Esophagus muscularis mucosa (tissue), 4 donors: ENCODE data around the gene SHISA6. TPM values are rescaled to one million over a fixed set of nuclear protein-coding genes. Genes with fewer than 3 reads are reported as not detected.

Experiments used
- DNase-seq: peaks from one replicate; pipeline ENCODE4 v3.0.0-alpha.2; 2017; ENCODE audit errors: extremely low spot score
- H3K27ac ChIP-seq, 4 donors: fragments of 200-600 bp; sonication (generic); replicated peaks in 1 of 4; 1 replicate in 3 of 4; 2 replicates in 1 of 4; pipeline ENCODE4 v1.5.1; 2016 to 2019; ENCODE audit warnings: mild to moderate bottlenecking in 1 of 4
- H3K27me3 ChIP-seq, 4 donors: fragments of 200-600 bp; sonication (generic); one replicate each; pipeline versions ENCODE4 v1.5.1 to v1.6.0; 2016 to 2019
- H3K36me3 ChIP-seq, 4 donors: fragments of 200-600 bp; sonication (generic); one replicate each; pipeline ENCODE4 v1.5.1; 2016 to 2019
- H3K4me1 ChIP-seq, 4 donors: fragments of 200-600 bp; sonication (generic); one replicate each; pipeline ENCODE4 v1.5.1; 2016 to 2019
- H3K4me3 ChIP-seq, 4 donors: fragments of 200-600 bp; sonication (generic); 1 replicate in 2 of 4; 2 replicates in 2 of 4; pipeline ENCODE4 v1.5.1; 2016 to 2019; ENCODE audit warnings: mild to moderate bottlenecking in 4 of 4, moderate library complexity in 1 of 4
- H3K9me3 ChIP-seq, 4 donors: fragments of 200-600 bp; sonication (generic); 1 replicate in 3 of 4; 2 replicates in 1 of 4; pipeline ENCODE4 v1.5.1; 2016 to 2019
- EP300 ChIP-seq: sonication (generic); formaldehyde crosslinking; IDR thresholded peaks from one replicate; pipeline ENCODE4 v1.6.1; 2017; ENCODE audit warnings: antibody characterized with exemption
- POLR2A ChIP-seq: fragments of 450-650 bp; IDR thresholded peaks from one replicate; pipeline ENCODE4 v1.6.1; 2017; ENCODE audit warnings: antibody characterized with exemption, moderate library complexity, mild to moderate bottlenecking, low read depth
- POLR2AphosphoS5 ChIP-seq, 2 donors: sonication (generic); formaldehyde crosslinking; IDR thresholded peaks; one replicate each; pipeline ENCODE4 v1.6.1; 2017; ENCODE audit warnings: antibody characterized with exemption in 2 of 2
- WGBS: methylation state at CpG from one replicate; pipeline ENCODE4 v1.1.5; 2018; 5-methylcytosine and 5-hydroxymethylcytosine counted together
- intact Hi-C: fragments of 100-400 bp; cut with DNase I; formaldehyde crosslinking; loops from one replicate; pipeline ENCODE4 v1.15.1; 2023
- total RNA-seq, 4 donors: library from RNA; depleted of rRNA; stranded (reverse); fragments of >200 nt; gene quantifications; one replicate each; pipeline versions ENCODE4 v1.1.0 to v1.2.1, GENCODE V29; 2016
- TF ChIP-seq, protein P1 (sequence below), 3 experiments: fragments of 200-600 bp in 2 of 3; fragments of 450-650 bp in 1 of 3; sonication (generic) in 2 of 3; IDR thresholded peaks; one replicate each; pipeline ENCODE4 v1.5.1; 2017 to 2019; ENCODE audit warnings: antibody characterized with exemption in 3 of 3, mild to moderate bottlenecking in 2 of 3, moderate library complexity in 1 of 3

SHISA6 gene
- total RNA-seq, 4 donors from 2014 or later = 0.83 to 1.7 (median 1.4) TPM

DNA sequence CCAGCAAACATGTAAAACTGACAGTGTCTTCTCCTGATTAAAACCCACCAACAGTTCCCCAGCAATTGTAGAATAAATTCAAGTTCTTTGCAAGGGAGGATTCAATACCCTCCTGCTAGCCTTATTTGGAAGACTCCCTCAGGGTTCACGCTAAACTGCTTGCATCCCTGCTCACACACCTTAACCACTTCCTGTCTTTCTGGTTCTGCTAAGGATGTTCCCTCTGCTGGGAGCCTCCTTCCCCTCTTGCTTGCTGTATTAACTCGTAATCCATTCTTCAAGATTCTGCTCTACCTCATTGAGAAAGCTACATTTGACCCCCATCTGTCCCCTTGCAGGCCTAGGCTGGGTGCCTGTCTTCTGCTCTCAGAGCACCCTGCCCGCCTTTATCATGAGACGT, 2.3 kb upstream of the SHISA6 start:
- Histone ChIP-seq H3K9me3 (peaks cover 0 to 1% (median 0%) of the 10 kb centered on the region in 4 donors), H3K4me3 (no peak overlapping the region), H3K27me3 (peaks cover 0 to 55% (median 8%) of the 10 kb centered on the region in 4 donors), H3K4me1 (peaks cover 0 to 21% (median 15%) of the 10 kb centered on the region in 4 donors), H3K27ac (no peak overlapping the region), H3K36me3 (no peaks in the 10 kb centered on the region)
- TF ChIP-seq EP300 (no peak), POLR2A (no peak), POLR2AphosphoS5 (IDR thresholded peaks at IDR 0.05) (no peak)
- TF ChIP-seq, protein P1, sequence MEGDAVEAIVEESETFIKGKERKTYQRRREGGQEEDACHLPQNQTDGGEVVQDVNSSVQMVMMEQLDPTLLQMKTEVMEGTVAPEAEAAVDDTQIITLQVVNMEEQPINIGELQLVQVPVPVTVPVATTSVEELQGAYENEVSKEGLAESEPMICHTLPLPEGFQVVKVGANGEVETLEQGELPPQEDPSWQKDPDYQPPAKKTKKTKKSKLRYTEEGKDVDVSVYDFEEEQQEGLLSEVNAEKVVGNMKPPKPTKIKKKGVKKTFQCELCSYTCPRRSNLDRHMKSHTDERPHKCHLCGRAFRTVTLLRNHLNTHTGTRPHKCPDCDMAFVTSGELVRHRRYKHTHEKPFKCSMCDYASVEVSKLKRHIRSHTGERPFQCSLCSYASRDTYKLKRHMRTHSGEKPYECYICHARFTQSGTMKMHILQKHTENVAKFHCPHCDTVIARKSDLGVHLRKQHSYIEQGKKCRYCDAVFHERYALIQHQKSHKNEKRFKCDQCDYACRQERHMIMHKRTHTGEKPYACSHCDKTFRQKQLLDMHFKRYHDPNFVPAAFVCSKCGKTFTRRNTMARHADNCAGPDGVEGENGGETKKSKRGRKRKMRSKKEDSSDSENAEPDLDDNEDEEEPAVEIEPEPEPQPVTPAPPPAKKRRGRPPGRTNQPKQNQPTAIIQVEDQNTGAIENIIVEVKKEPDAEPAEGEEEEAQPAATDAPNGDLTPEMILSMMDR (IDR thresholded peaks at IDR 0.05) = no peak
- WGBS = 37% methylated on average over 4 of the region's 4 CpGs
- no peak for DNase-seq
- intact Hi-C loops = no loop called here

DNA sequence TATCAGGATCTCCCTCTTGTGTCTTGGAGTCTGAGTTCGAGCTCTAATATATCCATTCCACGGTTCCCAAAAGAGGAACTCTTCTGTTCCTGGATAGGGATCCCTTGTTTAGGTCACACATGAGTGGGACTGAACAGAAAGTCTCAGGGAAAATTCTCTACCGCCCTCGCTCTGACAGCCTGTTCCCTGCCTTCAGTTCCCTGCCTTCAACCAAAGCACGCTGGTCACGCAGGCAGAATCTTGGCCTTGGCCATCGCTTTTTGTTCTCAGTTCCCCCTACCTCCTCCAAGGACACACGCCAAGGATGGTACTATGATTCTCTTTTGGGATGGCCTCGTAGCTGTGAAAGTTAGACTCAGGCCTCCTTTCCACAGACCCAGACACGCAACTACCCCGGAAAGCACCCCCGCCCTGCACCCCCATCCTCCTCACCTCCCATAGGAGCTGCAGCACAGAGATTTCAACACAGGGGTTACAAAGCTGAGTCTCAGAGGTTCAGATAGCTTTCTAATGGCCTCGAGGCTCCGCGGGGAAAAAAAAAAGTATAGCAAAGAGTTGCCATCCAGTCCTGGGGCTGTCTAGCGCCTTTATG, 1.5 kb upstream of the SHISA6 start:
- no peak for TF ChIP-seq POLR2A
- TF ChIP-seq, protein P1 (IDR thresholded peaks at IDR 0.05) = no peak
- TF ChIP-seq POLR2AphosphoS5 (IDR thresholded peaks at IDR 0.05) = no peak
- no peak for TF ChIP-seq EP300
- Histone ChIP-seq H3K36me3 (no peaks in the 10 kb centered on the region), H3K27me3 (peaks cover 0 to 63% (median 8%) of the 10 kb centered on the region in 4 donors), H3K4me1 (peaks cover 0 to 21% (median 15%) of the 10 kb centered on the region in 4 donors), H3K9me3 (no peaks in the 10 kb centered on the region), H3K27ac (no peak overlapping the region), H3K4me3 (peak overlapping the region in 3 of 4 donors; percentile 48 to 59 (median 52))
- intact Hi-C loops = no loop called here
- WGBS = 26% methylated on average over 16 of the region's 16 CpGs
- DNase-seq = no peak

DNA sequence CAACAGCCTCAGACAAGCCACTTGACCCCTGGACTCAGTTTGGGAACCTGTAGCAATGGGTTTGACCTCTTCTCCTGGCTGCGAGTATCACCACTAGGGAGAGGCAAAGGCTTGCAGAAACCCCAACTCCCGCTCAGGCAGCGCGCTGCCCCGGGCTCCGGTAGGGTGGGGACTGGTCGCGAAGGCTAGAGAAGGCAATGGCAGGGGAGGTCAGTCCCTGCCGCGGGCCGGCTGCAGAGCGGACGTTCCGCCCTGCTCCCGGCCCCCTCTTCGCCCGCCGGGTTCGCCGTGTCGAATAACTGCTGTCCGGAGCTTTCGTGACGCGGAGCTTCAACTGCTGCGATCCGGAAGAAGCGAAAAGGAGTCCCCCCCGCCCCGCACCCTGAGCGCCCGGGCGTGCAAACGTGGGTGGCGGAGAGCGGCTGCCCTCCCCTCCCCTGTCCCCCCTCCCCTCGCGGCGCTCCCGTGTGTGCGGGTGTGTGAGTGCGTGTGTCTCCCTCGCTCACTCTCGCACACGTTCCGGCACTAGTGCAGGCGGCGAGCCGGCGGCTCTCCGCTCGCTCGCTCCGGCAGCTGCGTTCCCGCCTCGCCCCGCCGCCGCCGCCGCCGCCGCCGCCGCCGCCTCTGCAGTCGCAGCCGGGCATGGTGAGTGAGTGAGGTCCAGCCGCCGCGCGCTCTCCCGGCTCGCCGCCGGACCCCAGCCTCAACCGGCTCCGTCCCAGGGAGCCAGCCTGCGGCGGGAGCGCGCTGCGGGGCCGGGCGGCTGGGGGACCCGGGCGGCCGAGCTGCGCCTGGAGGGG, 772 bp upstream of the SHISA6 start:
- Histone ChIP-seq H3K4me1 (peaks cover 0 to 21% (median 15%) of the 10 kb centered on the region in 4 donors), H3K27me3 (peaks cover 0 to 70% (median 8%) of the 10 kb centered on the region in 4 donors), H3K9me3 (no peaks in the 10 kb centered on the region), H3K36me3 (no peaks in the 10 kb centered on the region), H3K27ac (peak overlapping the region in 3 of 4 donors; percentile 9 to 37 (median 26)), H3K4me3 (peak overlapping the region; percentile 43 to 59 (median 50))
- WGBS = 0% methylated on average over 13 of the region's 90 CpGs
- DNase-seq = no peak
- TF ChIP-seq POLR2A (no peak), EP300 (no peak), POLR2AphosphoS5 (IDR thresholded peaks at IDR 0.05) (no peak)
- TF ChIP-seq, protein P1 (IDR thresholded peaks at IDR 0.05) = no peak
- intact Hi-C loops = no loop called here

DNA sequence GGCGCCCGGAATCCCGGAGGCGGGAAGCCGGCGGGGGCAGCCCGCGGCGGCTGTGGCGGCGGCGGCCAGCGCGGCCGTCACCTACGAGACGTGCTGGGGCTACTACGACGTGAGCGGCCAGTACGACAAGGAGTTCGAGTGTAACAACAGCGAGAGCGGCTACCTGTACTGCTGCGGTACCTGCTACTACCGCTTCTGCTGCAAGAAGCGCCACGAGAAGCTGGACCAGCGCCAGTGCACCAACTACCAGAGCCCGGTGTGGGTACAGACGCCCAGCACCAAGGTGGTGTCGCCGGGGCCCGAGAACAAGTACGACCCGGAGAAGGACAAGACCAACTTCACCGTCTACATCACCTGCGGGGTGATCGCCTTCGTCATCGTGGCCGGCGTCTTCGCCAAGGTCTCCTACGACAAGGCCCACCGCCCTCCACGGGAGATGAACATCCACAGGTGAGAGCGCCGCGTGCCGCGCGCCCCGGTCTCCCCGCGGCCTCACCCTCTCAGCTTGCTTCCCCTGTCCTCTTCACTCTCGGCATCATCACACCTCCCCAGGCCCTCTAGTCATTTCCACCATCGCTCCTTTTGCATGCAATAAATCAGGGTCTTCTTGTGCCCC, 706 bp downstream of the SHISA6 start:
- no peak for DNase-seq
- no peak overlapping the region for H3K27ac ChIP-seq
- H3K9me3 ChIP-seq = no peaks in the 10 kb centered on the region
- H3K4me1 ChIP-seq = peaks cover 0 to 21% (median 15%) of the 10 kb centered on the region in 4 donors
- intact Hi-C loops = no loop called here
- TF ChIP-seq, protein P1 (IDR thresholded peaks at IDR 0.05) = no peak
- TF ChIP-seq POLR2AphosphoS5 (IDR thresholded peaks at IDR 0.05) = no peak
- no peak for TF ChIP-seq POLR2A
- TF ChIP-seq EP300 = no peak
- peaks cover 0 to 83% (median 8%) of the 10 kb centered on the region in 4 donors for H3K27me3 ChIP-seq
- H3K36me3 ChIP-seq = no peaks in the 10 kb centered on the region
- WGBS = 34% methylated on average over 11 of the region's 58 CpGs
- peak overlapping the region in 3 of 4 donors; percentile 8 to 59 (median 35) for H3K4me3 ChIP-seq
